ENCODE data around the gene NRSN1.

DNA sequence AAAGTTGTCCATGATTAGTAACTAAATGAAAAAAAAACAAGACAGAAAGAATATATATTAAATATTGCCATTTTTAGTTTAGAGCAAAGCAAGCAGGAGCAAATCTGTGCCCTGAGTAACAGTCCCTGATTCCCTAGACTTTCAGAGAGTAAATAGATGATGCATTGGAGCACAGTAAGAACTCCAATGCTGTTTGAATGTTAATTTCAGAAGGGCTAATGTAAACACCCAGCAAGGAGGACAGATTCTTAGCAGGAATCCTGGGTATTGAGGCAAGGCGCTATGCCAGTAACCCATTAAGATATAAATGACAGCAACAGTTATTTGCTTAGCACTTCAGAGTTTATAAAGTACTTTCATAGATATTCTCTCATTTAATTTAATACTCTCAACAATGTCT lies 15.6 kb upstream of the NRSN1 start:
- TF ChIP-seq POLR2AphosphoS5 (IDR thresholded peaks at IDR 0.05): no peak
- TF ChIP-seq, protein P1, sequence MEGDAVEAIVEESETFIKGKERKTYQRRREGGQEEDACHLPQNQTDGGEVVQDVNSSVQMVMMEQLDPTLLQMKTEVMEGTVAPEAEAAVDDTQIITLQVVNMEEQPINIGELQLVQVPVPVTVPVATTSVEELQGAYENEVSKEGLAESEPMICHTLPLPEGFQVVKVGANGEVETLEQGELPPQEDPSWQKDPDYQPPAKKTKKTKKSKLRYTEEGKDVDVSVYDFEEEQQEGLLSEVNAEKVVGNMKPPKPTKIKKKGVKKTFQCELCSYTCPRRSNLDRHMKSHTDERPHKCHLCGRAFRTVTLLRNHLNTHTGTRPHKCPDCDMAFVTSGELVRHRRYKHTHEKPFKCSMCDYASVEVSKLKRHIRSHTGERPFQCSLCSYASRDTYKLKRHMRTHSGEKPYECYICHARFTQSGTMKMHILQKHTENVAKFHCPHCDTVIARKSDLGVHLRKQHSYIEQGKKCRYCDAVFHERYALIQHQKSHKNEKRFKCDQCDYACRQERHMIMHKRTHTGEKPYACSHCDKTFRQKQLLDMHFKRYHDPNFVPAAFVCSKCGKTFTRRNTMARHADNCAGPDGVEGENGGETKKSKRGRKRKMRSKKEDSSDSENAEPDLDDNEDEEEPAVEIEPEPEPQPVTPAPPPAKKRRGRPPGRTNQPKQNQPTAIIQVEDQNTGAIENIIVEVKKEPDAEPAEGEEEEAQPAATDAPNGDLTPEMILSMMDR (IDR thresholded peaks at IDR 0.05): no peak

All from stomach (tissue), 4 donors.